Effector memory CD4-positive, alpha-beta T cell (primary cell): ENCODE results near the gene ACTL6B.
"Not testable (repeated sequence)": the region's sequence is repeated elsewhere in the genome, so short reads cannot be mapped to it uniquely, and the experiment has no call there.

Source experiments
- DNase-seq, 3 donors: peaks; one replicate each; pipeline ENCODE4 v3.0.0-alpha.2; 2020
- H3K27ac ChIP-seq: 2 replicates; pipeline ENCODE4 v1.7.0; 2013; ENCODE audit warnings: mild to moderate bottlenecking, low read length, moderate library complexity; ENCODE audit not compliant: insufficient read depth, poor library complexity, severe bottlenecking
- H3K27me3 ChIP-seq: replicated peaks from 2 replicates; pipeline ENCODE4 v1.7.0; 2013; ENCODE audit warnings: mild to moderate bottlenecking, low read length; ENCODE audit not compliant: insufficient read depth, control insufficient read depth, poor library complexity, severe bottlenecking
- H3K36me3 ChIP-seq: 2 replicates; pipeline ENCODE4 v1.7.0; 2013; ENCODE audit warnings: mild to moderate bottlenecking, low read length, moderate library complexity; ENCODE audit not compliant: control insufficient read depth, insufficient read depth
- H3K4me1 ChIP-seq: 2 replicates; pipeline ENCODE4 v1.7.0; 2013; ENCODE audit warnings: low read length, mild to moderate bottlenecking; ENCODE audit not compliant: control insufficient read depth, insufficient read depth, poor library complexity, severe bottlenecking
- H3K4me3 ChIP-seq: 2 replicates; pipeline ENCODE4 v1.7.0; 2013; ENCODE audit warnings: low read length, low read depth, mild to moderate bottlenecking; ENCODE audit not compliant: insufficient read depth, poor library complexity, severe bottlenecking
- H3K9me3 ChIP-seq: 2 replicates; pipeline ENCODE4 v1.7.0; 2013; ENCODE audit warnings: mild to moderate bottlenecking, low read length, moderate library complexity; ENCODE audit not compliant: control insufficient read depth
- total RNA-seq, 3 donors: gene quantifications; one replicate each; lab custom pipeline; 2026; lab: John Stamatoyannopoulos, UW

Gene ACTL6B
- total RNA-seq: 0 reads per million in 3 donors

GRCh38 chr7:100655908-100656674 lies at the start of gene ACTL6B:
TSS of gene ACTL6B (minus strand) at chr7:100656448. CDS start at chr7:100656354, 94 bp downstream.
- Histone ChIP-seq H3K27ac (no peak within 1 kb of the TSS), H3K4me3 (no peak within 1 kb of the TSS), H3K4me1 (peaks cover 6% of the 10 kb centered on the region), H3K9me3 (no peaks in the 10 kb centered on the region), H3K27me3 (peaks cover 26% of the 10 kb centered on the region), H3K36me3 (no peaks in the 10 kb centered on the region)
- no peak for DNase-seq

- Histone ChIP-seq H3K27ac (peak overlapping the region; percentile 81), H3K27me3 (no peaks in the 10 kb centered on the region), H3K4me1 (peaks cover 5% of the 10 kb centered on the region), H3K4me3 (peak overlapping the region; percentile 80), H3K36me3 (no peaks in the 10 kb centered on the region), H3K9me3 (no peaks in the 10 kb centered on the region)
- peak; percentile 44 to 60 (median 50) for DNase-seq
Observed at GRCh38 chr7:100705320-100705752, 49.1 kb upstream of the ACTL6B start.

- not testable (repeated sequence) for H3K27ac ChIP-seq, H3K4me1 ChIP-seq, H3K9me3 ChIP-seq, H3K27me3 ChIP-seq, H3K4me3 ChIP-seq, H3K36me3 ChIP-seq, DNase-seq
Observed at GRCh38 chr7:100701089-100701488, 44.8 kb upstream of the ACTL6B start.

DNA sequence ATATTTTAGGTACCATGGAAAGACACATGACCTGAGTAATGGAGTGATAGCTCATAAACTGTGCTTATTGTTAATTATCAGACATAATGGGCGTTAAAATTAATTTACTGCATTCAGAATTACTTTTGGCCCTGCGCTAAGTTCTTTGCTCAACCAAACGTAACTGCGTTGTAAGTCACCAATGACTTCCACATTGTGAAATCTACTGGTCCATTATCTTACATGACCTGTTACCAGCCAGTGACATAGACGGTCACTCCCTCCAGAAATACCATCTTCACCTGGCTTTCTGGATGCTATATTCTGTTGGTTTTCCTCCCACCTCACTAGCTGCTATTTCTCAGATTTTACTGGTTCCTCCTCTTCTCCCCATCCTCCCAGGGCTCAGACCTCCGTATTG lies 42.8 kb upstream of the ACTL6B start:
- Histone ChIP-seq H3K27me3 (no peaks in the 10 kb centered on the region), H3K4me1 (no peaks in the 10 kb centered on the region), H3K36me3 (no peaks in the 10 kb centered on the region), H3K4me3 (no peak overlapping the region), H3K9me3 (no peaks in the 10 kb centered on the region), H3K27ac (no peak overlapping the region)
- DNase-seq: no peak

GRCh38 chr7:100696123-100696521 lies 39.9 kb upstream of the ACTL6B start:
- Histone ChIP-seq H3K27me3 (no peaks in the 10 kb centered on the region), H3K9me3 (no peaks in the 10 kb centered on the region), H3K4me1 (peaks cover 21% of the 10 kb centered on the region), H3K4me3 (no peak overlapping the region), H3K27ac (no peak overlapping the region), H3K36me3 (no peaks in the 10 kb centered on the region)
- no peak for DNase-seq

DNA sequence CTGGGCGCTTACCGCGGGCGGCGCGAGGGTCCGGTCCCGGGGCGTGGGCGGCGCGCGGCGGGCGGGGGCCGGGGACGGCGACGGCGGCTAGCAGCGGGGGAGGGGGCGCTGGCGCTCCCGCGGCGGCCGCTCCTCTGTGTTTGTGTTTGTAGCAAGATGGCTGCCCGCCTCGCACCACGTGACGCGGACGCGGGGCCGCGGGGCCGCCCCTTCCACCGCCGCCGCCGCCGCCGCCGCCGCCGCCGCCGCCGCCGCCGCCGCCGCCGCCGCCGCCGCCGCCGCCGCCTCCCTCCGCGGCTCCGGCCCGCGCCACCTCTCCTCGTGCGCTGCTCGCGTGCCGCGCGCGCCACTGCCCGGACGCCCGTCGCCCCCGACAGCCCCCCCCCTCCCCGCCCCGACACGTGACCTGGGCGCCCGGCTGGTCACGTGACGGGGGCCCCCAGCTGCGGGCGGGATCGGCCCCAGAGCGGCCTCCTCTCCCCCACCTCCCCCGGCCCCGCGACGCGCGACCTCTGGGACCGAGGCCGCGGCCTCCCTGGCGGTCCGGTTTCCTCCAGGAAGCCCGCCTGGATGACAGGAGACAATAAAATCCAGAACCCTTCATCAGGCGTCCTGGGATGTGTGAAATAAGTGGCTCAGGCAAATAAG lies 38.0 kb upstream of the ACTL6B start, which contains the start of gene GIGYF1:
TSS of gene GIGYF1 (minus strand) at position 153 of the 648 bp plus-strand sequence. CDS start 6,012 bp downstream, outside the sequence.
- no peaks in the 10 kb centered on the region for H3K9me3 ChIP-seq
- peak; percentile 49 to 74 (median 60) for DNase-seq
- peak within 1 kb of the TSS; percentile 46 for H3K27ac ChIP-seq
- no peaks in the 10 kb centered on the region for H3K27me3 ChIP-seq
- peak within 1 kb of the TSS; percentile 68 for H3K4me3 ChIP-seq
- H3K36me3 ChIP-seq: no peaks in the 10 kb centered on the region
- H3K4me1 ChIP-seq: peaks cover 23% of the 10 kb centered on the region

GRCh38 chr7:100693312-100694097 lies 37.3 kb upstream of the ACTL6B start:
- Histone ChIP-seq H3K4me3 (peak overlapping the region; percentile 68), H3K27me3 (no peaks in the 10 kb centered on the region), H3K4me1 (peaks cover 23% of the 10 kb centered on the region), H3K9me3 (no peaks in the 10 kb centered on the region), H3K36me3 (peaks cover 4% of the 10 kb centered on the region), H3K27ac (peak overlapping the region; percentile 46)
- DNase-seq: no peak

DNA sequence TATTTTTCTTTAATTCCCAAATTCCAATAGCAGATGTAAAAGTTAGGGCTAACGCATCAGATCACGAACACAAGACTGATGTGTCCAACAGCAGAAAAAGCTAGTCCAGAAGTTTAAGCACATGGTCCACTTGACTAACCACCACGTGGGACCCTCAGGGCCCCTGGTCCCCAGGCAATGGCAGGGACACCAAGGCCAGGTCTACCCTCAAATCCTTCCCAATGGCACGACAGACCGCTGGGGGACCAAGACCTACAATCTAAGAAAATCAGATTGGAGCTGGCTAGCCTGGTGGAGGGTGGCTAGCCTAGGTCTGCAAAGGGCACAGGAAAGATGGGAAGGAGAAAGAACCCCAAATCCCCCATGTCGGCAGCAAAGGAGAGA lies 36.3 kb upstream of the ACTL6B start:
- H3K27ac ChIP-seq: no peak overlapping the region

DNA sequence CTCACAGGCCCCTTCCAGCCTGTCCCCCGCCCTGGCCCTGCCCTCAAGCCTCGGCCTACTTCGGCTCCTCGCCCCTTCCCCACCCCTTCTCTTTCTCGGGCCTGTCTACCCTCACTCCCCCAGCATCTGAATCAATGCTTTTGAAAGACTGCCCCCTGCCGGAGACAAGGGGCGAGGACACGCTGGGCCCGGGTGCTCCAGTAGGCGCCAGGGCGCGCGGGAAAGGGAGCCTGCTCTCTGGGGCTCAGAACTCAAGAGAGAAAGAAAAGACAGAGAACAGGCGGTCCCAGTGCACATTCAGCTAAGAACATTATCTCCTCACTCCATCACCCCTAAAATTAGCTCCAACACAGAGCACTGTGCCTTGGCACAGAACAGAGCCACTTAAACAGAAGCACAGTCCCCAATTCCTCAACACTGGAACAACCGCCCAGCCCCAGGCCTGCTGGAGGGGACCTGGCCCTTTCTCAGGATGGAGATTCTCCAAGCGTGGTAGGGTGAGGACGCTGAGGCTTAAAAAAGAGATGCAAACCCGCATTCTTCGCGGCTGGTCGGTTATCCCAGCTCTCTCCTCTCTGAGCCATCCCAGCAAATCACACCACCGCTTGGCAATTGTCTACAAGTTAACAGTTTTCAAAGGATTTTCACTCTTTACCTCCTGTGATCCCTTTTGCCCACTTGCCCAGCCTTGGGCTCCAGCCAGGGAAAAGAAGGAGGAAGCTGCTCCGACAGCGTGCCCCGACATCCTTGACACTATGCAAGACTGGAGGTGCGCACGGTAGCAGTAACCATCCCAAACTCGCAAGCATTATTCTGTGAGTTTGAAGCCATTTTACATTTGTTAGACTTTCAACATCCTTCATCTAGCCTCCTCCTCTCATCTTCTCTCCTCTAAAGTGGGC lies 35.7 kb upstream of the ACTL6B start:
- no peaks in the 10 kb centered on the region for H3K27me3 ChIP-seq
- H3K4me3 ChIP-seq: no peak overlapping the region
- peak; percentile 57 to 70 (median 61) for DNase-seq
- no peak overlapping the region for H3K27ac ChIP-seq
- peaks cover 23% of the 10 kb centered on the region for H3K4me1 ChIP-seq
- H3K36me3 ChIP-seq: peaks cover 19% of the 10 kb centered on the region
- no peaks in the 10 kb centered on the region for H3K9me3 ChIP-seq

More for the DNA sequence above, 36.3 kb upstream of the ACTL6B start:
- no peaks in the 10 kb centered on the region for H3K27me3 ChIP-seq
- H3K9me3 ChIP-seq: no peaks in the 10 kb centered on the region
- H3K36me3 ChIP-seq: peaks cover 13% of the 10 kb centered on the region
- peaks cover 23% of the 10 kb centered on the region for H3K4me1 ChIP-seq
- DNase-seq: no peak
- H3K4me3 ChIP-seq: peak overlapping the region; percentile 68
